GM15510 (cell line): ENCODE data around the gene TADA2A.

Source experiments
- POLR2A ChIP-seq: IDR thresholded peaks from 3 replicates; pipeline ENCODE4 v1.6.1; 2011; ENCODE audit warnings: borderline replicate concordance; ENCODE audit not compliant: insufficient read length; ENCODE audit errors: extremely low read depth

The TADA2A gene

GRCh38 chr17:37481001-37481665 lies 74.4 kb downstream of the TADA2A start:
- no peak for TF ChIP-seq POLR2A

- TF ChIP-seq POLR2A = no peak
Measured at GRCh38 chr17:37483311-37484039, 76.8 kb downstream of the TADA2A start.

GRCh38 chr17:37485938-37486570 lies 79.4 kb downstream of the TADA2A start:
- no peak for TF ChIP-seq POLR2A

- no peak for TF ChIP-seq POLR2A
Measured at GRCh38 chr17:37488009-37488604, 81.4 kb downstream of the TADA2A start.

- no peak for TF ChIP-seq POLR2A
Measured at GRCh38 chr17:37488607-37489196, 82.0 kb downstream of the TADA2A start.

GRCh38 chr17:37489197-37490001 lies 82.7 kb downstream of the TADA2A start, which contains the start of gene DUSP14:
Gene DUSP14, plus strand, starts transcription at chr17:37489891. Its CDS starts 22,382 bp downstream, at chr17:37512273.
- peak; percentile 78 for TF ChIP-seq POLR2A

GRCh38 chr17:37490022-37490587 lies 83.4 kb downstream of the TADA2A start:
- no peak for TF ChIP-seq POLR2A

GRCh38 chr17:37490638-37491614 lies 84.2 kb downstream of the TADA2A start:
- TF ChIP-seq POLR2A = no peak

GRCh38 chr17:37492167-37492566 lies 85.5 kb downstream of the TADA2A start:
- no peak for TF ChIP-seq POLR2A

GRCh38 chr17:37493249-37494027 lies 86.8 kb downstream of the TADA2A start:
- no peak for TF ChIP-seq POLR2A

GRCh38 chr17:37494401-37494831 lies 87.7 kb downstream of the TADA2A start:
- no peak for TF ChIP-seq POLR2A

- no peak for TF ChIP-seq POLR2A
Measured at GRCh38 chr17:37494971-37495370, 88.3 kb downstream of the TADA2A start.
